Measurements from ENCODE around the gene SDF4.

SDF4 gene

DNA sequence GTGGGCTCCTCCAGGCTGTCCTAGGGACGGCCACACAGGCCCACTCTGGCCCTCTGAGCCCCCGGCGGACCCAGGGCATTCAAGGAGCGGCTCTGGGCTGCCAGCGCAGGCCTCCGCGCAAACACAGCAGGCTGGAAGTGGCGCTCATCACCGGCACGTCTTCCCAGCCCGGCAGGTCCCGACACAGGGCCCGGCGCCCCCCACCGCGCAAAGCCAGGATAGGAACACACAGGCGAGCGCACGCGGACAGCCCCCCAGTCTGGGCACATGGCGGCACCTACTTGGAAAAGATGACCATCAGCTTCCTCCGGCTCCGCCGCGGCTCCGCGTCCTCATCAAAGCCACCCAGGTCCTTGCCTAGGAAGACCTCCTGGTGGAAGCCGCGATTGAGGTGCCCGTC lies 3.6 kb downstream of the SDF4 start:
- no peak for DNase-seq (ENCODE audit: low spot score)

DNA sequence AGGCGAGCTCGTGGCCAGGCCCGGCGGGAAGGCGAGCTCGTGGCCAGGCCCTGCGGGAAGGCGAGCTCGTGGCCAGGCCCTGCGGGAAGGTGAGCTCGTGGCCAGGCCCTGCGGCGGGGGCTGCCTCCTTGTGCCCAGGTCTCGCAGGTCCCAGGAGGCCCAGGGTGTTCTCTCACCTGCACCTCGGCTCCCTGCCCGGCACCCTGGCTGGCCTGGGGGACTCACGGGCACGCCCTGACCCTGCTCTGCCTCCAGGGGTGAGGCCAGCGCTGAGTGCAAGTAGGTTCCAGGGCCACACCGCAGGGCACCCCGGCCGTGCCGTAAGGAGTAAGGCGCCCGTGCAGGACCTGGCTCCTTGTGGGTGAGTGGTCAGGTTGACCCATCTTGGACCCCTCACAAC lies 4.4 kb downstream of the SDF4 start:
- no peak for DNase-seq (ENCODE audit: low spot score)

DNA sequence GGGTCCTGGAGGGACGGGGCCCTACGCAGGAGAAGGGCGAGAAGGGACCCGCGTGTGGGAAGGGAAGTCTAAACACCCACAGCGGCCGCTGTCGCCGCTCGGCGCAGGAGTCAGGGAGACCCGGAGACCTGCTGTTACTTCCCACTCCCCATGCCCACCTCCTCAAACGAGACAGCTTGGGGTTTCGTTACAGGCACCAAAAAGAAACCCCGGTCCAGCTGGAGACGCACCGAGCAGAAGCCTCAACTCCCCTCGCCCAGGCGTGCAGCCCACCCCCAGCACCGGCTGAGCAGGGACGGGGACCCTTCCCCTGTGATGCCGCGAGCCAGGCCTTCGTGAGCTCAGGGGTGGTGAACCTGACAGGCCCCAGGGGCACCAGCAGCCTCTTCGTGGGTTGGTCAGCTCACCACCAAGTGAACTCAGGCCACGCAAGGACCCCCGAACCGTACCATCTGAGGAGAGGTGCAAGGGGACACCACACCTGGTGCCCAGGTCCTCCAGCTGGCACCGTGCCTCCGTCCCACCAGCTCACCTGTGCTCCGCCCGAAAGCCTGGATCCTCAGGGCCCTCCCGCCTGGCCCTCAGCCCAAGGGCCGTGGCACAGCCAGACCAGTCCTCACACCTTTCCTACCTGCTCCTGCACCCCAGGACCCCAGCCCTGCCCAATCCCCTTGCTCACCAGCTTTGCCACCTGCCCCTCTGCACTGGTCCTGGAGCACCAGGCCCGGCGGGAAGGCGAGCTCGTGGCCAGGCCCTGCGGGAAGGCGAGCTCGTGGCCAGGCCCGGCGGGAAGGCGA lies 5.0 kb downstream of the SDF4 start:
- DNase-seq (ENCODE audit: low spot score): no peak

DNA sequence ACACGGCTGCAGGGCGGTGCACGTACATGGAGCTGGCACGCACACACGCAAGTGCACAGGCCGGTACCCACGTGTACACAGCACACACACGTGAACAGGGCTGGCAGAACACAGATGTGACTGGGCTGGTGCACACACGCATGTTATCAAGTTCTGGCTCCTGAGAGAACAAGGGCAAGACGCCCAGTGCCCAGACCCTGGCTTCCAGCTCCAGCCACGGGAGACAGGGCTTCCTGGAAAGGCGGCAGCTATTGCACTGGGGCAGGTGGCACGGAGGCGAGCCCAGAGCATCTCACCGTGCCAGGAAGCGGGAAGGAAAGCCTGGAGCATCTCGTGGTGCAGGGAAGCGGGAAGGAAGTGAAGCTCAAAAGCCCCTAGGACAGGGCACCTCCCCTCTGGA lies 5.9 kb downstream of the SDF4 start:
- DNase-seq (ENCODE audit: low spot score): no peak

GRCh38 chr1:1225238-1225845 lies 6.5 kb downstream of the SDF4 start:
- DNase-seq (ENCODE audit: low spot score): no peak

DNA sequence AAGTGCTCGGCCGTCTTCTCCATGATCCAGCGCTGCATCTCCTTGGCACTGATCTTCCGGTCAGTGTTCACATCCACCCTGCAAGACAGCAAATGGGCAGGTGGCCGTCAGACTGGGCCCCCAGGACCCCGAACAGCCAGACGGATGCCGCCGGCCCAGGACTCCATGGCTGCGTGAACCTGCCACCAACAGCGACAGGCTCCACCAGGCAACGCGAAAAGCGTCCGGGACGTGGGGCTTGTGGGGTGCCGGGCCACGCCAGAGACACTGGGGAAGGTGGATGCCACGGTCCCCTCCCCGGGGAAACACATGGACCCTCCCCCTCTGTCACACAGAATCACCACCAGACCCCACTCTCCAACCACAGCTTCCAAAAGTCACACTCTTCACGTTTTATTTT lies 7.9 kb downstream of the SDF4 start:
- no peak for DNase-seq (ENCODE audit: low spot score)

DNA sequence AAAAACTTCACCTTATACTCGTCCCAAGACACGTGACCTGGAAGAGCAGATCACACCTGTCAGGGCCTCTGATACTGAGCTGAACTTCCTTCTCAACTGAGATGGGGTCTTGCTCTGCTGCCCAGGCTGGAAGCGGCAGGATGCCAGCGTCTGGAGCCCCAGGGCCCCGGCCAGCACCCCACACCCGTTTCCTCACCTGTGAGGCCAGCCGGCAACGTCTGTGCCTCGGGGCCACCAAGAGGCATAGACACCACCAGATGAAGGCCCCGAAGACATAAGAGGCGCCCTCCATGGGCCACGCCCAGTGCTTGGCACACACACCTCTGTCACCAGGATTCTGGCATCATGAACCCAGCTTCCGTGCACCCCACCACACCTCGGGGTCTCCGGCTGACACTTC lies 8.5 kb downstream of the SDF4 start:
- no peak for DNase-seq (ENCODE audit: low spot score)

- no peak for DNase-seq (ENCODE audit: low spot score)
These were observed 9.1 kb downstream of the SDF4 start for GRCh38 chr1:1222575-1223225.

GRCh38 chr1:1221887-1222574 lies 9.8 kb downstream of the SDF4 start:
- DNase-seq (ENCODE audit: low spot score): no peak

GRCh38 chr1:1220197-1220596 lies 11.6 kb downstream of the SDF4 start:
- no peak for DNase-seq (ENCODE audit: low spot score)

DNA sequence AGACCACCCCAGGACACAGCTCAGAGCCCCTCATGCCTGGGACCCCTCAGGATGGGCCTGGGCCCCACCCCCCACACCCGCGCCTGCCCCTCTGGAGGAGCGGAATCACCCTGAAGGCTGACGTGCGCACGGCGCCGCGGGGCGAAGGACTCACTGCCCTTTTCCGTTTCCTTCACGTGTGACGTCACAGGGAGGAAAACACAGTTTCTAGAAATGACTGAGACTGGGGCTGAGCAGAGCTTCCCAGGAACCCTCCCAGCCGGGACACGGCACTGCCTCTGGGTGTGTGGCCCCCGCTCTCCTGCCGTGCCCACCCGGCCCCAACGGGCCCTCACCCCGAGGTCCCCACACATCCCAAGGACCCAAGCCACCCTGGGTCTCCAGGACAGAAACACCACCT lies 12.5 kb downstream of the SDF4 start:
- no peak for DNase-seq (ENCODE audit: low spot score)

- no peak for DNase-seq (ENCODE audit: low spot score)
These were observed 13.1 kb downstream of the SDF4 start for GRCh38 chr1:1218524-1219200.

DNA sequence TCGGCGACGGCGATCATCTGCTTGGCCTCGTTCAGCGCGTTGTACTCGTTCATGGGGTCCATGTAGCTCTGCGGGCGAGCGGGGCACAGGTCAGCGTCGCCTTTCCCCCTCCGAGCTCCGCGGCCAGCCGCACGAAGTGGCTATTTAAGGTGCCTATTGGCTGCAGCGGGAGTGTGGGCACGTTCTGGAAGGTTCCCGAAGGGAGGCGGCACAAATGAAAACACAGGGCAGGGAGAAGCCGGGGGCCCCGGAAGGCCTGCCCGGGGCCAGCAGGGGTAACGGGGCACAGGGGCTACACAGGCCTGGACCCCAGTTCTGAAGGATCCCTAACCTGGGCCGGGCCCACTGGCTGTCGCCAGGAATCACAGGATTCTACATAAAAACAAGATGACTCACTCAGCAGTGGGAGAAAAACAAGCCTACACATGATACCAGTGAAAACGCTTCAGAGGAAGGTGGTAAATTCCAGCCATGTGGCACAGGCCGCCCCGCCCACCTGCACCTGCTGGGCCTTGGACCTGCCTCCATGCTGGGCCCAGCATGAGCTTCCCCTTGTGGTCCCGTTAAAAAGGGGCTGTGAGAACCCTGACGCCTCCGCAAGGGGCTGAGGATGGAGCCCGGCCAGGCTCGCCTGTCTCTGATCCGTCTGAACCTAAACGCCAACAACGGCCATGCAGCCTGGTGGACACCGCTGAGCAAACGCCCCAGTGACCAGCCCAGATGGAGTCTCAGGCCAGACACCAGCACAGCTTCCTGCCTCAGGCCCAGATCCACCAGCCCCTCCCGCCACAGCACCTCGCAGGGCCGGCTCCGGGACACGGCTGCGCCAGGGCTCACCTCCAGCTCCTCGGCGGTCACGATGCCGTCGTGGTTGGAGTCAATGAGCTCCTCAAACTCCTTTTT lies 13.9 kb downstream of the SDF4 start:
- no peak for DNase-seq (ENCODE audit: low spot score)

- no peak for DNase-seq (ENCODE audit: low spot score)
These were observed 14.8 kb downstream of the SDF4 start for GRCh38 chr1:1216770-1217620.

DNA sequence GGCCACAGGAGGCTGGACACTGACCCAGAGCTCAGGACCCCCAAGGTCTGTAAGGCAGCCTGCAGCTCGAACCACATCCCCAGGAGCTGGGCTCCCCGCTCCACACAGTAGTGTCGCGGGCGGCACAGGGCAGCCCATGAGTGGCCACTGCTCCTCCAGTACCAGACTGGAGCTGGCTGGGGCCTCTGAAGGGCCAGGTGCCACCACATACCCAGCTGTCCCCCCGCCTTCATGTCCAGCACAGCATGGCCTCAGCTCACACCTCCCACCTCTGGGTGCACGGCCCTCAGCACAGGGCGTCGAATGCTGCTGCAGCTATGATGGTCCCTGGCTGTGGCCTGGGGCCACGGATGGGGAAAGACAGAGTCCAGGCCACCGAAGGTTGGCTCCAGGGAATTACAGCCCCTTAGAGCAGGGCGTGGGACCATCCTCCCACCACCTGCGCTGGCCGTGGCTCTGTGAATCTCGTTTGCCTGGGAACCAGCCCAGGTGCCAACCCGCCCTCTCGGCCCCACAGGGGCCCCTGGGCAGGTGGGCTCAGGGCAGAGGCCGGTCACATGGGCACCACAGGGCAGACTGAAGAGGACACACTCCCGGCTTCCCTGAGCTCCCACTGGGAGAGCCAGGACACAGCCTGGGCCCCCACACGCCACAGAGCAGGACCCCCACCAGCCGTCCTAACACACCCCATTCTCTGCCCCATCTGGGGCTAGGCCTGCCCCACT lies 15.8 kb downstream of the SDF4 start:
- DNase-seq (ENCODE audit: low spot score): no peak

DNA sequence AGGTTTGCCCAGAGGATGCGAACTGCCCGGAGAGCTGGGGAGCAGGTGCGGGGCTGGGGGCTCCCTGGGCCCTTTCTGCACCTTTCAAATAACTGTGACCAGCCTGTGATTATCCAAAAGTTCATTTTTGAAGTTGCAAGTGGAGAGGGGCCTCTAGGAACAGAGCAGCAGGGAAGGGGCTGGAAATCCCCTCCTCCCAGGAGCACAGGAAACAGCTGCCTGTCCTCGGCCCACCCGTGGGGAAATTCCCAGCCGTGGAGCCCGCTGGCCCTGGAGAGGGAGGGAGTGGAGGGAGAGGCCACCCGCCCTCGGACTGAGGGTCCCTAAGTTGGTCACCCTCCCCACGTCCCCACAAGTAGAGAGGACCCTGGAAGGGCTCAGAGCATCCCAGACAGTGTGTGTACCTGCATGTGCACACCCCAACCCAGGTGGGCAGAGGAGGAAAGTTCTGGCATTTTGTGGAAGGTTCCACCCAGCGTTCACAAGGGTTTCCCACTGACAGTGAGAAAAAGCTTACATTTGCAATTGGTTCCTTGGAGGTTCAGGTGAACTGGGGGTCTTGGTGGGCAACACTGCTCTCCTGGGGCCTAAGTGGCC lies 16.6 kb downstream of the SDF4 start:
- DNase-seq (ENCODE audit: low spot score): no peak

- no peak for DNase-seq (ENCODE audit: low spot score)
These were observed 18.2 kb downstream of the SDF4 start, which contains the start of gene TNFRSF4 for GRCh38 chr1:1213345-1214265. TSS of gene TNFRSF4 (minus strand) at chr1:1214153. CDS start at chr1:1214127, 26 bp downstream.

Data from left forelimb (tissue), 1 donor.